H1 (cell line): ENCODE data around the gene PKMYT1. TPM values are rescaled to one million over a fixed set of nuclear protein-coding genes. Genes with fewer than 3 reads are reported as not detected.

Experiments
- CTCF ChIA-PET: fragments of 300-600 bp; sonication (Branson Sonifier 250); formaldehyde crosslinking; loops from one replicate; lab custom pipeline; 2021; ENCODE audit not compliant: partially characterized antibody; lab: Charles Lee
- POLR2A ChIA-PET: fragments of 300-600 bp; sonication (Branson Sonifier 250); formaldehyde crosslinking; loops from one replicate; lab custom pipeline; 2021; ENCODE audit warnings: inconsistent platforms; ENCODE audit not compliant: partially characterized antibody; lab: Charles Lee
- DNase-seq, 2 experiments: peaks; one replicate each; pipeline versions ENCODE4 v3.0.0 to v3.0.0-alpha.2; 2010 to 2022; ENCODE audit warnings: low spot score in 2 of 2, low read depth in 1 of 2, mixed read lengths in 1 of 2
- FAIRE-seq: peaks from 2 replicates; lab custom pipeline; 2011; peaks lifted over from hg19 to GRCh38; lab: Jason Lieb, UNC
- H2AFZ ChIP-seq: 2 replicates; pipeline ENCODE4 v1.8.1; 2012; ENCODE audit warnings: low read length, inconsistent platforms
- H2AK5ac ChIP-seq: 2 replicates; pipeline ENCODE4 v1.6.1; 2013; ENCODE audit warnings: low read depth, low read length
- H2BK120ac ChIP-seq: replicated peaks from 2 replicates; pipeline ENCODE3; 2013; ENCODE audit warnings: low read depth, low read length, inconsistent platforms
- H2BK12ac ChIP-seq: 2 replicates; pipeline ENCODE4 v1.6.1; 2013; ENCODE audit warnings: low read depth, low read length
- H2BK15ac ChIP-seq: 2 replicates; pipeline ENCODE4 v1.6.1; 2013; ENCODE audit warnings: low read length
- H2BK20ac ChIP-seq: 2 replicates; pipeline ENCODE4 v1.6.1; 2013; ENCODE audit warnings: low read length
- H2BK5ac ChIP-seq: 2 replicates; pipeline ENCODE4 v1.6.1; 2013; ENCODE audit warnings: low read depth, low read length
- H3K14ac ChIP-seq: 2 replicates; pipeline ENCODE4 v1.6.1; 2013; ENCODE audit warnings: inconsistent platforms; ENCODE audit not compliant: insufficient read length
- H3K18ac ChIP-seq: 2 replicates; pipeline ENCODE4 v1.6.1; 2013; ENCODE audit warnings: low read length; ENCODE audit errors: extremely low read depth
- H3K23ac ChIP-seq: 2 replicates; pipeline ENCODE4 v1.6.1; 2013; ENCODE audit warnings: inconsistent platforms; ENCODE audit not compliant: insufficient read length
- H3K23me2 ChIP-seq: 2 replicates; pipeline ENCODE4 v1.6.1; 2013; ENCODE audit warnings: low read depth, low read length
- H3K27ac ChIP-seq: 2 replicates; pipeline ENCODE4 v1.6.1; 2011; ENCODE audit warnings: low read depth, low read length, inconsistent platforms
- H3K27me3 ChIP-seq, 4 experiments: replicated peaks in 1 of 4; 1 replicate in 1 of 4; 2 replicates in 3 of 4; pipeline versions ENCODE4 v1.6.1 to v1.8.1; 2011 to 2013; ENCODE audit warnings: low read length in 3 of 4, mild to moderate bottlenecking in 3 of 4, inconsistent platforms in 2 of 4, mixed read lengths in 2 of 4, moderate library complexity in 1 of 4; ENCODE audit not compliant: control insufficient read depth in 3 of 4, insufficient read depth in 3 of 4; ENCODE audit errors: extremely low read depth in 1 of 4
- H3K36me3 ChIP-seq, 4 experiments: 2 replicates each; pipeline versions ENCODE4 v1.6.1 to v1.8.1; 2011 to 2013; ENCODE audit warnings: mild to moderate bottlenecking in 4 of 4, low read length in 3 of 4, moderate library complexity in 2 of 4, control low read depth in 1 of 4, inconsistent platforms in 1 of 4; ENCODE audit not compliant: insufficient read depth in 4 of 4, control insufficient read depth in 2 of 4
- H3K4ac ChIP-seq: replicated peaks from 2 replicates; pipeline ENCODE3; 2013; ENCODE audit warnings: low read length, low read depth, mixed read lengths, inconsistent platforms; ENCODE audit not compliant: insufficient read length
- H3K4me1 ChIP-seq, 4 experiments: replicated peaks in 1 of 4; 1 replicate in 1 of 4; 2 replicates in 3 of 4; pipeline versions ENCODE4 v1.6.1 to v1.8.1; 2011 to 2013; ENCODE audit warnings: low read length in 3 of 4, inconsistent platforms in 2 of 4, mixed read lengths in 1 of 4; ENCODE audit not compliant: insufficient read depth in 4 of 4, control insufficient read depth in 3 of 4
- H3K4me2 ChIP-seq, 2 experiments: 2 replicates each; pipeline versions ENCODE4 v1.6.1 to v1.8.1; 2011 to 2013; ENCODE audit warnings: low read depth in 2 of 2, low read length in 2 of 2, control low read depth in 1 of 2, inconsistent platforms in 1 of 2, mild to moderate bottlenecking in 1 of 2; ENCODE audit not compliant: insufficient read depth in 1 of 2
- H3K4me3 ChIP-seq, 4 experiments: fragments of 200-600, 300-600 bp in 1 of 4; sonication (generic), shearing (Covaris generic), sonication (Bioruptor Twin) in 1 of 4; 2 replicates each; pipeline versions ENCODE4 v1.5.1 to v1.8.1; 2011 to 2016; ENCODE audit warnings: low read length in 4 of 4, low read depth in 3 of 4, control low read depth in 2 of 4, inconsistent platforms in 2 of 4, mild to moderate bottlenecking in 2 of 4, mixed read lengths in 1 of 4, moderate library complexity in 1 of 4; ENCODE audit not compliant: insufficient read depth in 2 of 4; ENCODE audit errors: extremely low read depth in 1 of 4
- H3K56ac ChIP-seq: replicated peaks from 2 replicates; pipeline ENCODE3; 2013; ENCODE audit warnings: low read depth, mild to moderate bottlenecking, mixed read lengths, low read length, inconsistent platforms; ENCODE audit not compliant: insufficient read length
- H3K79me1 ChIP-seq: 2 replicates; pipeline ENCODE4 v1.6.1; 2013; ENCODE audit warnings: low read depth, low read length, control low read depth
- H3K79me2 ChIP-seq, 2 experiments: 2 replicates each; pipeline versions ENCODE4 v1.6.1 to v1.8.1; 2012 to 2013; ENCODE audit warnings: low read length in 2 of 2, mild to moderate bottlenecking in 2 of 2, inconsistent platforms in 1 of 2; ENCODE audit not compliant: insufficient read depth in 2 of 2, control insufficient read depth in 1 of 2
- H3K9ac ChIP-seq, 4 experiments: replicated peaks in 1 of 4; 1 replicate in 1 of 4; 2 replicates in 3 of 4; pipeline versions ENCODE4 v1.6.1 to v1.8.1; 2011 to 2013; ENCODE audit warnings: low read depth in 3 of 4, low read length in 3 of 4, control low read depth in 2 of 4, mild to moderate bottlenecking in 2 of 4, moderate library complexity in 2 of 4, inconsistent platforms in 1 of 4; ENCODE audit errors: extremely low read depth in 1 of 4
- H3K9me3 ChIP-seq, 2 experiments: 2 replicates each; pipeline versions ENCODE4 v1.6.1 to v1.8.1; 2012 to 2013; ENCODE audit warnings: mild to moderate bottlenecking in 2 of 2, moderate library complexity in 2 of 2, control low read depth in 1 of 2, inconsistent platforms in 1 of 2, low read depth in 1 of 2, low read length in 1 of 2, mixed read lengths in 1 of 2; ENCODE audit not compliant: insufficient read depth in 2 of 2
- H4K20me1 ChIP-seq, 2 experiments: replicated peaks in 1 of 2; 2 replicates each; pipeline versions ENCODE3 to v1.8.1; 2011 to 2013; ENCODE audit warnings: inconsistent platforms in 2 of 2, low read length in 2 of 2, mild to moderate bottlenecking in 1 of 2; ENCODE audit not compliant: insufficient read depth in 2 of 2, control insufficient read depth in 1 of 2
- H4K5ac ChIP-seq: 2 replicates; pipeline ENCODE4 v1.6.1; 2013; ENCODE audit warnings: low read length, low read depth, mixed read lengths, inconsistent platforms; ENCODE audit not compliant: insufficient read length
- H4K8ac ChIP-seq: 2 replicates; pipeline ENCODE4 v1.8.0; 2013; ENCODE audit warnings: mild to moderate bottlenecking, moderate library complexity, low read length, inconsistent platforms; ENCODE audit not compliant: insufficient read depth; ENCODE audit errors: extremely low read depth
- H4K91ac ChIP-seq: replicated peaks from 2 replicates; pipeline ENCODE3; 2013; ENCODE audit warnings: low read length, mixed read lengths, inconsistent platforms; ENCODE audit not compliant: insufficient read length
- ASH2L ChIP-seq: fragments of 200-600, 300-600 bp; sonication (generic); IDR thresholded peaks from one replicate; pipeline ENCODE4 v1.7.1; 2017; ENCODE audit warnings: low read length
- CTCF ChIP-seq, 3 experiments: IDR thresholded peaks; 1 replicate in 2 of 3; 2 replicates in 1 of 3; pipeline versions ENCODE4 v1.5.1 to v1.6.1; 2011; ENCODE audit warnings: low read length in 3 of 3, mild to moderate bottlenecking in 3 of 3, inconsistent platforms in 2 of 3, low read depth in 1 of 3, moderate library complexity in 1 of 3; ENCODE audit not compliant: insufficient read depth in 1 of 3; ENCODE audit errors: control extremely low read depth in 1 of 3
- EGR1 ChIP-seq: IDR thresholded peaks from 2 replicates; pipeline ENCODE4 v1.6.1; 2011; ENCODE audit warnings: low read depth, low read length, borderline replicate concordance
- SAP30 ChIP-seq: fragments of 300-600 bp; sonication (generic); IDR thresholded peaks from 2 replicates; pipeline ENCODE4 v1.7.1; 2012; ENCODE audit warnings: low read length, moderate library complexity, mild to moderate bottlenecking, inconsistent platforms; ENCODE audit not compliant: insufficient read depth, insufficient replicate concordance
- WGBS, 2 experiments: shearing (Covaris generic) in 1 of 2; methylation state at CpG; one replicate each; pipeline versions ENCODE4 v1.1.6 to v1.1.7; 2013 to 2015; ENCODE audit warnings: low lambda C conversion rate in 2 of 2, mixed read lengths in 2 of 2, inconsistent platforms in 1 of 2, low coverage in 1 of 2, missing lambda C conversion rate in 1 of 2; ENCODE audit not compliant: insufficient replicate concordance in 2 of 2, insufficient coverage in 1 of 2, insufficient read length in 1 of 2; ENCODE audit errors: extremely low coverage in 1 of 2, missing lambda C conversion rate in 1 of 2; 5-methylcytosine and 5-hydroxymethylcytosine counted together
- long read RNA-seq, 2 experiments: library from RNA in 1 of 2; library from capped mRNA in 1 of 2; stranded (forward); transcript quantifications; one replicate each; pipeline ENCODE4 v2.0.0, GENCODE V29; 2021; ENCODE audit warnings: inconsistent platforms in 1 of 2
- polyA minus RNA-seq, 3 experiments: library from RNA; depleted of rRNA, polyadenylated mRNA; stranded (reverse); fragments of >200 nt; gene quantifications; 1 replicate in 2 of 3; 2 replicates in 1 of 3; pipeline ENCODE4 v1.2.3, GENCODE V29; 2011
- polyA plus RNA-seq, 7 experiments: library from polyadenylated mRNA; depleted of rRNA in 3 of 7; stranded (reverse) in 5 of 7; unstranded in 2 of 7; fragments of >200 nt in 5 of 7; fragments of 200-250 nt in 2 of 7; gene quantifications; 1 replicate in 5 of 7; 2 replicates in 1 of 7; 4 replicates in 1 of 7; pipeline versions ENCODE4 v1.2.1 to v1.2.3, GENCODE V29; 2011 to 2013; ENCODE audit warnings: missing spikeins in 2 of 7, mixed read lengths in 2 of 7
- total RNA-seq: library from RNA; stranded (reverse); fragmentation: NEBNext Ultra II Directional; extraction: Animal tissue kit (Norgen Biotek cat#: 25700); gene quantifications from 2 replicates; pipeline ENCODE4 v1.2.1, GENCODE V29; 2021

Gene PKMYT1
- total RNA-seq (74.7 and 83.6 TPM in 2 replicates), polyA plus RNA-seq (2011; rRNA removed) (85.2 and 180 TPM in 2 replicates), polyA minus RNA-seq (2011; rRNA and poly(A)+ RNA removed) (14.7 and 15.1 TPM in 2 replicates)
- polyA plus RNA-seq (2011; cell fraction: cytosol; rRNA removed), result 47.7 TPM
- 210 TPM for polyA plus RNA-seq (2011; cell fraction: nucleus; rRNA removed)
- polyA plus RNA-seq (2012, experiment 1 of 2), result 52.2 to 75.7 TPM (median 70.6 TPM) in 4 replicates
- 62.9 TPM for polyA plus RNA-seq (2012, experiment 2 of 2)
- 113 TPM for polyA plus RNA-seq (2013, experiment 1 of 2)
- polyA plus RNA-seq (2013, experiment 2 of 2), result 117 TPM
- 22.3 TPM for polyA minus RNA-seq (2011; cell fraction: cytosol; rRNA and poly(A)+ RNA removed)
- 61.8 TPM for polyA minus RNA-seq (2011; cell fraction: nucleus; rRNA and poly(A)+ RNA removed)
- long read RNA-seq, experiment 1, transcript PKMYT1-201 (9 exons, 2,171 nt), result major isoform, 13 of 53 reads
- long read RNA-seq, experiment 1, partial matches to known transcripts, result 30 of 53 reads
- long read RNA-seq, experiment 1, other reads (novel, unspliced or antisense), result 9 of 53 reads
- long read RNA-seq, experiment 2, result 0 reads

- Histone ChIP-seq H4K8ac (peak within 1 kb of the TSS; percentile 98), H3K4me1 (peaks cover 3 to 23% (median 14%) of the 10 kb centered on the region in 4 experiments), H3K27ac (peak within 1 kb of the TSS; percentile 91), H3K14ac (no peak within 1 kb of the TSS), H4K5ac (peak within 1 kb of the TSS; percentile 100), H2BK12ac (peak within 1 kb of the TSS; percentile 80), H2AK5ac (no peak within 1 kb of the TSS), H2BK15ac (peak within 1 kb of the TSS; percentile 61; the same call in 1 of the 2 replicates), H3K27me3 (no peaks in the 10 kb centered on the region; a peak in 1 of 7 replicates), H3K4me2 (peak within 1 kb of the TSS; percentile 38 to 93), H3K23ac (no peak within 1 kb of the TSS), H3K4me3 (peak within 1 kb of the TSS; percentile 68 to 79 (median 73)), H3K79me2 (peaks cover 0 to 8% of the 10 kb centered on the region in 2 experiments; a peak in 2 of 4 replicates), H3K79me1 (peaks cover 6% of the 10 kb centered on the region), H2BK20ac (no peak within 1 kb of the TSS), H2AFZ (no peak within 1 kb of the TSS), H3K4ac (peak within 1 kb of the TSS; percentile 81), H3K56ac (peak within 1 kb of the TSS; percentile 95), H4K91ac (peak within 1 kb of the TSS; percentile 99), H3K18ac (peak within 1 kb of the TSS; percentile 96), H4K20me1 (peaks cover 10 to 21% of the 10 kb centered on the region in 2 experiments), H2BK120ac (peak within 1 kb of the TSS; percentile 43), H3K9ac (peak within 1 kb of the TSS; percentile 57 to 93 (median 82); a peak in 6 of 7 replicates), H3K36me3 (peaks cover 4 to 16% (median 9%) of the 10 kb centered on the region in 4 experiments; a peak in 5 of 8 replicates), H2BK5ac (peak within 1 kb of the TSS; percentile 97), H3K9me3 (no peaks in the 10 kb centered on the region), H3K23me2 (peaks cover 12% of the 10 kb centered on the region; the same call in 1 of the 2 replicates)
- CTCF ChIA-PET, result interaction anchor here (0.5 to 3.7 kb wide), 10 partner anchors 9 to 266 kb away, joined by 3 to 27 read pairs (median 6); partner anchors contain the start of genes CLDN6 and PAQR4
- POLR2A ChIA-PET, result interaction anchor here (0.7 to 25.4 kb wide), 14 partner anchors 8 to 183 kb away, joined by 3 to 455 read pairs (median 6); partner anchors contain the start of genes CLDN6, CLDN9, HCFC1R1 and KREMEN2
- WGBS, 2 experiments, result 5% methylated on average over 66 of the region's 91 CpGs; no CpG with 5 or more reads in 1 of the 2 experiments
- no peak for FAIRE-seq
- DNase-seq, result peak in 1 of 2 experiments; percentile 95
- no peak for TF ChIP-seq CTCF (IDR thresholded peaks at IDR 0.05; ENCODE audit: control extremely low read depth in 1 of 3, insufficient read depth in 1 of 3, low read depth in 1 of 3, low read length in 3 of 3)
- TF ChIP-seq EGR1, result peak; percentile 90
- TF ChIP-seq ASH2L, result peak; percentile 39
- peak; percentile 45 for TF ChIP-seq SAP30
Observed at GRCh38 chr16:2980227-2981176, at the start of gene PKMYT1. TSS of gene PKMYT1 (minus strand) at chr16:2980446. CDS start at chr16:2979657, 789 bp downstream.
